Measurements from ENCODE around the gene IL23R.

DNA sequence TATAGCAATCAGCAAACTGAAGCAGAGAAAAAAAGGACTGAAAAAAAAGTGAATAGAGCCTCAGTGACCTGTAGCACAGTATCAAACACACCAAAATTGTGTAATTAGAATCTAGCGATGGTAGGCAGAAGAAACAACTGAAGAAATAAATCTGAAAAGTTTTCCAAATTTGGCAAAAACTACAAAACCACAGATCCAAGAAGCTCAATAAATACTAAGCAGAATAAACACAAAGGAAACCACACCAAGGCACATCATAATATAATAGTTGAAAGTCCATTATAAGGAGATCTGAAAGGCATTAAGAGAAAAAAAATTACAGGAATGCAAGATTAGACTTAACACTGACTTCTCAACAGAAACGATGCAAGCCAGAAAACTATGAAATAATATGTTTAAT, 134.3 kb downstream of the IL23R start:
- TF ChIP-seq, protein P1, sequence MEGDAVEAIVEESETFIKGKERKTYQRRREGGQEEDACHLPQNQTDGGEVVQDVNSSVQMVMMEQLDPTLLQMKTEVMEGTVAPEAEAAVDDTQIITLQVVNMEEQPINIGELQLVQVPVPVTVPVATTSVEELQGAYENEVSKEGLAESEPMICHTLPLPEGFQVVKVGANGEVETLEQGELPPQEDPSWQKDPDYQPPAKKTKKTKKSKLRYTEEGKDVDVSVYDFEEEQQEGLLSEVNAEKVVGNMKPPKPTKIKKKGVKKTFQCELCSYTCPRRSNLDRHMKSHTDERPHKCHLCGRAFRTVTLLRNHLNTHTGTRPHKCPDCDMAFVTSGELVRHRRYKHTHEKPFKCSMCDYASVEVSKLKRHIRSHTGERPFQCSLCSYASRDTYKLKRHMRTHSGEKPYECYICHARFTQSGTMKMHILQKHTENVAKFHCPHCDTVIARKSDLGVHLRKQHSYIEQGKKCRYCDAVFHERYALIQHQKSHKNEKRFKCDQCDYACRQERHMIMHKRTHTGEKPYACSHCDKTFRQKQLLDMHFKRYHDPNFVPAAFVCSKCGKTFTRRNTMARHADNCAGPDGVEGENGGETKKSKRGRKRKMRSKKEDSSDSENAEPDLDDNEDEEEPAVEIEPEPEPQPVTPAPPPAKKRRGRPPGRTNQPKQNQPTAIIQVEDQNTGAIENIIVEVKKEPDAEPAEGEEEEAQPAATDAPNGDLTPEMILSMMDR (IDR thresholded peaks at IDR 0.05; ENCODE audit: insufficient read depth, low read depth, low read length) = no peak
- no peak for TF ChIP-seq EZH2 (IDR thresholded peaks at IDR 0.05; ENCODE audit: insufficient read depth, low read length)
